Fibroblast of peridontal ligament (primary cell): ENCODE results near the gene TACR1.
A peak's percentile ranks its signal among the peaks of the same experiment; 100 is the strongest.
"Not testable (repeated sequence)": the region's sequence is repeated elsewhere in the genome, so short reads cannot be mapped to it uniquely, and the experiment has no call there.

Experiments used
- DNase-seq: peaks from one replicate; pipeline ENCODE4 v3.0.0-alpha.2; 2010; ENCODE audit errors: extremely low read depth

The TACR1 gene

GRCh38 chr2:75146221-75146605 lies 53.1 kb downstream of the TACR1 start:
- DNase-seq, result not testable (repeated sequence)

- DNase-seq, result peak; percentile 85
These were observed 57.2 kb downstream of the TACR1 start for GRCh38 chr2:75142081-75142480.

GRCh38 chr2:75140288-75140687 lies 59.0 kb downstream of the TACR1 start:
- peak; percentile 8 for DNase-seq

- DNase-seq, result no peak
These were observed 60.1 kb downstream of the TACR1 start for GRCh38 chr2:75139171-75139570.

- no peak for DNase-seq
These were observed 60.8 kb downstream of the TACR1 start for GRCh38 chr2:75138528-75138927.

GRCh38 chr2:75135776-75136400 lies 63.4 kb downstream of the TACR1 start:
- no peak for DNase-seq

GRCh38 chr2:75134860-75135259 lies 64.5 kb downstream of the TACR1 start:
- DNase-seq, result no peak

GRCh38 chr2:75133621-75134570 lies 65.4 kb downstream of the TACR1 start:
- DNase-seq, result peak; percentile 70

- no peak for DNase-seq
These were observed 69.1 kb downstream of the TACR1 start for GRCh38 chr2:75130171-75130570.

GRCh38 chr2:75123876-75124275 lies 75.4 kb downstream of the TACR1 start:
- no peak for DNase-seq

- DNase-seq, result no peak
These were observed 86.0 kb downstream of the TACR1 start for GRCh38 chr2:75113231-75113869.

- no peak for DNase-seq
These were observed 90.3 kb downstream of the TACR1 start for GRCh38 chr2:75108937-75109482.

GRCh38 chr2:75102011-75102410 lies 97.3 kb downstream of the TACR1 start:
- DNase-seq, result no peak

GRCh38 chr2:75100801-75101151 lies 98.5 kb downstream of the TACR1 start:
- DNase-seq, result peak; percentile 16

GRCh38 chr2:75100011-75100800 lies 99.1 kb downstream of the TACR1 start:
- DNase-seq, result peak; percentile 85

- DNase-seq, result no peak
These were observed 99.8 kb downstream of the TACR1 start for GRCh38 chr2:75099521-75099922.

- peak; percentile 46 for DNase-seq
These were observed 100.5 kb downstream of the TACR1 start for GRCh38 chr2:75098856-75099255.

GRCh38 chr2:75097831-75098230 lies 101.5 kb downstream of the TACR1 start:
- no peak for DNase-seq

- no peak for DNase-seq
These were observed 104.9 kb downstream of the TACR1 start for GRCh38 chr2:75094405-75094804.

GRCh38 chr2:75090770-75091515 lies 108.4 kb downstream of the TACR1 start:
- no peak for DNase-seq

- DNase-seq, result no peak
These were observed 109.8 kb downstream of the TACR1 start for GRCh38 chr2:75089471-75089870.
